GM12872 (cell line): ENCODE measurements around the gene PPP1R3F.

Experiments used
- CTCF ChIP-seq: IDR thresholded peaks from 3 replicates; pipeline ENCODE4 v1.5.1; 2011; ENCODE audit warnings: low read depth, mild to moderate bottlenecking, low read length, moderate library complexity; ENCODE audit not compliant: insufficient read depth

Gene PPP1R3F

GRCh38 chrX:49276207-49276606 lies 6.6 kb downstream of the PPP1R3F start:
- no peak for TF ChIP-seq CTCF

- TF ChIP-seq CTCF: no peak
Measured at GRCh38 chrX:49276671-49277534, 7.3 kb downstream of the PPP1R3F start.

GRCh38 chrX:49277535-49277830 lies 7.9 kb downstream of the PPP1R3F start:
- TF ChIP-seq CTCF: no peak

GRCh38 chrX:49278081-49278480 lies 8.5 kb downstream of the PPP1R3F start:
- TF ChIP-seq CTCF: no peak

GRCh38 chrX:49282647-49283011 lies 13.0 kb downstream of the PPP1R3F start:
- no peak for TF ChIP-seq CTCF

GRCh38 chrX:49284212-49284611 lies 14.6 kb downstream of the PPP1R3F start:
- TF ChIP-seq CTCF: no peak

GRCh38 chrX:49286136-49286535 lies 16.5 kb downstream of the PPP1R3F start:
- no peak for TF ChIP-seq CTCF
